Measurements from ENCODE around the gene WDR7.

The WDR7 gene

GRCh38 chr18:56890632-56891031, 239.5 kb downstream of the WDR7 start:
- DNase-seq (ENCODE audit: low spot score) = no peak

- no peak for DNase-seq (ENCODE audit: low spot score)
These were observed 240.0 kb downstream of the WDR7 start for GRCh38 chr18:56891116-56891515.

- no peak for DNase-seq (ENCODE audit: low spot score)
These were observed 240.7 kb downstream of the WDR7 start for GRCh38 chr18:56891870-56892269.

- no peak for DNase-seq (ENCODE audit: low spot score)
These were observed 246.0 kb downstream of the WDR7 start for GRCh38 chr18:56897122-56897521.

- no peak for DNase-seq (ENCODE audit: low spot score)
These were observed 248.5 kb downstream of the WDR7 start for GRCh38 chr18:56899660-56900059.

GRCh38 chr18:56900195-56901094, 249.3 kb downstream of the WDR7 start:
- no peak for DNase-seq (ENCODE audit: low spot score)

GRCh38 chr18:56901919-56902318, 250.8 kb downstream of the WDR7 start:
- DNase-seq (ENCODE audit: low spot score) = no peak

GRCh38 chr18:56902653-56903052, 251.5 kb downstream of the WDR7 start:
- DNase-seq (ENCODE audit: low spot score) = peak; percentile 1

- DNase-seq (ENCODE audit: low spot score) = no peak
These were observed 252.5 kb downstream of the WDR7 start for GRCh38 chr18:56903686-56904085.

- DNase-seq (ENCODE audit: low spot score) = no peak
These were observed 256.6 kb downstream of the WDR7 start for GRCh38 chr18:56907771-56908170.

- DNase-seq (ENCODE audit: low spot score) = no peak
These were observed 259.1 kb downstream of the WDR7 start for GRCh38 chr18:56910237-56910636.

GRCh38 chr18:56910967-56911366, 259.8 kb downstream of the WDR7 start:
- no peak for DNase-seq (ENCODE audit: low spot score)

- no peak for DNase-seq (ENCODE audit: low spot score)
These were observed 262.8 kb downstream of the WDR7 start for GRCh38 chr18:56913941-56914340.

GRCh38 chr18:56919190-56919589, 268.0 kb downstream of the WDR7 start:
- no peak for DNase-seq (ENCODE audit: low spot score)

- DNase-seq (ENCODE audit: low spot score) = no peak
These were observed 270.8 kb downstream of the WDR7 start for GRCh38 chr18:56921896-56922480.

GRCh38 chr18:56926734-56927133, 275.6 kb downstream of the WDR7 start:
- DNase-seq (ENCODE audit: low spot score) = no peak

- DNase-seq (ENCODE audit: low spot score) = no peak
These were observed 276.6 kb downstream of the WDR7 start for GRCh38 chr18:56927786-56928185.

- DNase-seq (ENCODE audit: low spot score) = no peak
These were observed 278.7 kb downstream of the WDR7 start for GRCh38 chr18:56929886-56930285.

- DNase-seq (ENCODE audit: low spot score) = peak; percentile 20
These were observed 282.3 kb downstream of the WDR7 start for GRCh38 chr18:56933472-56933871.

GRCh38 chr18:56934131-56934530, 283.0 kb downstream of the WDR7 start:
- no peak for DNase-seq (ENCODE audit: low spot score)

- no peak for DNase-seq (ENCODE audit: low spot score)
These were observed 283.7 kb downstream of the WDR7 start for GRCh38 chr18:56934906-56935305.

GRCh38 chr18:56935434-56936040, 284.4 kb downstream of the WDR7 start:
- no peak for DNase-seq (ENCODE audit: low spot score)

GRCh38 chr18:56936457-56936856, 285.3 kb downstream of the WDR7 start:
- DNase-seq (ENCODE audit: low spot score) = no peak

Measured in SW480 (cell line).